Ovary (tissue), 3 donors: ENCODE data around the gene LAMC1.

ENCODE experiments used
- EP300 ChIP-seq: sonication (generic); formaldehyde crosslinking; IDR thresholded peaks from one replicate; pipeline ENCODE4 v1.6.1; 2017; ENCODE audit warnings: antibody characterized with exemption
- POLR2A ChIP-seq: fragments of 450-650 bp; IDR thresholded peaks from one replicate; pipeline ENCODE4 v1.6.1; 2017; ENCODE audit warnings: antibody characterized with exemption, mild to moderate bottlenecking, moderate library complexity
- TF ChIP-seq, protein P1 (sequence below), 3 donors: fragments of 450-650 bp in 2 of 3; fragments of 200-600 bp in 1 of 3; IDR thresholded peaks; one replicate each; pipeline versions ENCODE4 v1.5.1 to v1.8.0; 2016 to 2022; ENCODE audit warnings: antibody characterized with exemption in 3 of 3, mild to moderate bottlenecking in 1 of 3
- donor health status: DM: no; HTN: no; CAD: no.

DNA sequence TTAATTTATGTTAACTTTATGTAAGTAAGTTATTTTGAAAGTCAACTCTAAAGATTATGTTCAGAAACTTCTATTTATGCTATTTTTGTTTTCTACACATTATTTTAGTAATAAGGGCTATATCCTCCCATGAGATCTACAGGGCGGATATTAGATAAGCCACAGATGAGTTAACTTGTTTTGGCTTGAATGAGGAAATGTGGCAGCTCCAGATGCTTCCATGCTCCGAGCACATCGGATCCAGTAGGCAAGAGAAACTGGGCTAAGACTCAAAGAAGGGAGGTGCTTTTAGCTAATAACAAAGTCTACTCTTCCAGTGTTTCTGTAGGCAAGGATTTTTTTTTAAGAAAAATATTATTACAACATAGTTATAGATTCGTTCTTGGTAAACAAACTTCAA lies 20.0 kb upstream of the LAMC1 start:
- TF ChIP-seq EP300, result no peak
- no peak for TF ChIP-seq POLR2A
- TF ChIP-seq, protein P1, sequence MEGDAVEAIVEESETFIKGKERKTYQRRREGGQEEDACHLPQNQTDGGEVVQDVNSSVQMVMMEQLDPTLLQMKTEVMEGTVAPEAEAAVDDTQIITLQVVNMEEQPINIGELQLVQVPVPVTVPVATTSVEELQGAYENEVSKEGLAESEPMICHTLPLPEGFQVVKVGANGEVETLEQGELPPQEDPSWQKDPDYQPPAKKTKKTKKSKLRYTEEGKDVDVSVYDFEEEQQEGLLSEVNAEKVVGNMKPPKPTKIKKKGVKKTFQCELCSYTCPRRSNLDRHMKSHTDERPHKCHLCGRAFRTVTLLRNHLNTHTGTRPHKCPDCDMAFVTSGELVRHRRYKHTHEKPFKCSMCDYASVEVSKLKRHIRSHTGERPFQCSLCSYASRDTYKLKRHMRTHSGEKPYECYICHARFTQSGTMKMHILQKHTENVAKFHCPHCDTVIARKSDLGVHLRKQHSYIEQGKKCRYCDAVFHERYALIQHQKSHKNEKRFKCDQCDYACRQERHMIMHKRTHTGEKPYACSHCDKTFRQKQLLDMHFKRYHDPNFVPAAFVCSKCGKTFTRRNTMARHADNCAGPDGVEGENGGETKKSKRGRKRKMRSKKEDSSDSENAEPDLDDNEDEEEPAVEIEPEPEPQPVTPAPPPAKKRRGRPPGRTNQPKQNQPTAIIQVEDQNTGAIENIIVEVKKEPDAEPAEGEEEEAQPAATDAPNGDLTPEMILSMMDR (IDR thresholded peaks at IDR 0.05), result no peak
